Fibroblast of villous mesenchyme (primary cell): Measurements from ENCODE around the gene PTPRK. TPM values are rescaled to one million over a fixed set of nuclear protein-coding genes. Genes with fewer than 3 reads are reported as not detected.
A peak's percentile ranks its signal among the peaks of the same experiment; 100 is the strongest.

Source experiments
- DNase-seq: peaks from one replicate; pipeline ENCODE4 v3.0.0-alpha.2; 2010; ENCODE audit warnings: low read depth
- H3K4me3 ChIP-seq: 2 replicates; pipeline ENCODE4 v1.5.1; 2011; ENCODE audit warnings: low read depth, mild to moderate bottlenecking, low read length
- CTCF ChIP-seq: IDR thresholded peaks from 2 replicates; pipeline ENCODE4 v1.5.1; 2012; ENCODE audit warnings: low read depth, mild to moderate bottlenecking, low read length; ENCODE audit not compliant: insufficient read depth
- total RNA-seq: library from RNA; depleted of rRNA; stranded (reverse); fragments of >200 nt; gene quantifications from 2 replicates; pipeline ENCODE4 v1.2.3, GENCODE V29; 2012

The PTPRK gene
- total RNA-seq, 1 donor = 70.0 TPM

- DNase-seq = peak; percentile 27
Measured at GRCh38 chr6:128337619-128338018, 182.8 kb downstream of the PTPRK start.

GRCh38 chr6:128336436-128337095 lies 183.8 kb downstream of the PTPRK start:
- TF ChIP-seq CTCF = no peak
- H3K4me3 ChIP-seq = no peak overlapping the region
- peak; percentile 47 for DNase-seq

More at GRCh38 chr6:128337619-128338018, 182.8 kb downstream of the PTPRK start:
- no peak overlapping the region for H3K4me3 ChIP-seq
- no peak for TF ChIP-seq CTCF

DNA sequence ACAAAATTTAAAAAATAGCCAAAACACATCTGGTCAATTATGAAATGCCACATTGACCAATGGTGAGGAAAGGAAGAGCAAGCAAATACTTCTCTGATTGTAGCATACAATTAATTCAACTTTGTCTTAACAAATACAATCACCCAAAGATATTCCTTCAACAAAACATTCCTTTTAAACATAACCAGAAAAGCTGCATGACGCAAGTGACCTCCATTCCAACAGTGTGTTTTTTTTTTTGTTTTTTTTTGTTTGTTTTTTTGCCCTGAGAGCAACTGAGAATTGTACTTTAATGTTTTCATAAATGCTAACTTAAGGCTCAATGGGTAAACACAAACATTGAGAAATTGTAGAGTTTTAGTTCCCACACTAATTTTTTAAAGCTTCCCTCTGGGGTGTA lies 184.4 kb downstream of the PTPRK start:
- peak; percentile 74 for DNase-seq
- no peak overlapping the region for H3K4me3 ChIP-seq
- no peak for TF ChIP-seq CTCF

DNA sequence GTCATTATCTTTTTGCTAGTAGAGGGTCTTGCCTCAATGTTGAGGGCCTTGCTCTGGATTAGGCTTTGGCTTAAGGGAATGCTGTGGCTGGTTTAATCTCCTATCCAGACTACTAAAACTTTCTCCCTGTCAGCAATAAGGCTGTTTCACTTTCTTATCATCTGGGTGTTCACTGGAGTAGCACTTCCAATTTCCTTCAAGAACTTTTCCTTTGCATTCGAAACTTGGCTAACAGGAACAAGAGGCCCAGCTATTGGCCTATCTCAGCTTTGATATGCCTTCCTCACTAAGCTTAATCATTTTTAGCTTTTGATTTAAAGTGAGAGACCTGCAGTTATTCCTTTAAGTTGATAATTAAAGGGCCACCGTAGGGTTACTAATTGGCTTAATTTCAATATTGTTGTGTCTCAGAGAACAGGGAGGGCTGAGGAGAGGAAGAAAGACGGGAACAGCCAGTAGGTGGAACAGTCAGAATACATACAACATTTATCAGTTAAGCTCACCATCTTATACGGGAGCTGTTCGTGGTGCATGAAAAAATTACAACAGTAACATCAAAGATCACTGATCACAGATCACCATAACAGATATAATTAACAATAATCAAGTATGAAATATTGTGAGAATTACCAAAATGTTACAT lies 186.7 kb downstream of the PTPRK start:
- H3K4me3 ChIP-seq = no peak overlapping the region
- peak; percentile 22 for DNase-seq
- no peak for TF ChIP-seq CTCF

DNA sequence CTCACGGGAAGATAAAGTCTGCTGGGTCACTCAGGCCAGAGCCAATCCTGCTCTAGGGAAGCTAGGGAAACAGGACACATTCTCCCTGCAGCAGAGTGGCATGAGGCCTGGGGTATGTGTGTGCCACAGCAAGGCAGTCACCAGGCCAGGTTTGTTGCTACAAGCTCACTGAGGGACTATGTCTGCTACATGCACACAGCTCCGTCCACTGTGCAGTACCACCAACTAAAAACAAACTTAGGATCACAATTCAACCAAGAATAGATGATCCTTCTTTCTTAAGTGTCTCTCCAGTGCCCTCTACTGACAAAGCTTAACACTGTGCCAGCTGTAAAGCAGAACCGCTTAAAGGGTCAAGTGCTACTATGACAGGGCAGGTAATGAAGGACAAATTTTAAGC lies 192.5 kb downstream of the PTPRK start:
- H3K4me3 ChIP-seq = no peak overlapping the region
- DNase-seq = peak; percentile 37
- peak; percentile 59 for TF ChIP-seq CTCF

DNA sequence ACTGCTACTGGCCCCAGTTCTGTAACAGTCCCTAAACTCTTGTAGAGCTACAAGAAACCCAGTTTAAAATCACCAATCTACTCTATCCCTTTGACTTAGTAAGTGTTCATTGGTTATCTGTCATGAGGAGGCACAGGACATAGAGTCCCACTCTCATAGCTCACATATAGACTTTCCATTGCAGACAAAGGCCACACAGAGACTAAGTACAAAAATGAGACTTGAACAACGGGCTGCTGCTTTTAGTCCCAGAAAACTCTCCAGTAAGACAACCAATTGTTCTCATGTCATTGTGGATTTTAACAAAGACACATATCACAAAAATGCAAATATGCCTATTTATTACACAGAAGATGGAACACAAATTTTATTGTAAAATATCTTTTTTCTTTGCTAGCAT lies 197.4 kb downstream of the PTPRK start:
- TF ChIP-seq CTCF = no peak
- no peak for DNase-seq
- no peak overlapping the region for H3K4me3 ChIP-seq

DNA sequence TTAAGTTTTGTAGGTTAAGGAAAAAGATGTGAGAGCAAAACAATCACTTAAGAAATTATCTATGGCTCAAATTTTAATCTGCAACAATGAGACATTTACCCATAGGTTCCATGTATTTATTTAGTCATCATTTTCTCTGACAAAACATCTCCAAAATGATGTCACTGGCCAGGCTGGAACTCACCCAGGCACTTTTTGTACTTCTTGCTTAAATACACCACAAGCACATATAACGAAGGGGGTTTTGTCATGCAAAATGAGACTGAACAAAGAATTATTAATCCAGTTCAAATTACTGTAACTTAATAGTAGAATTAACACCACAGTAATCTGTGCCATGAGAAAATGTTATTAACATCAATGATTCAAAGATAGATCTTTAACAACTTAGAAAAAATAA lies 200.5 kb downstream of the PTPRK start:
- no peak for TF ChIP-seq CTCF
- DNase-seq = no peak
- no peak overlapping the region for H3K4me3 ChIP-seq
